ENCODE results near the gene TAP1.
A peak's percentile ranks its signal among the peaks of the same experiment; 100 is the strongest.

TAP1 gene

DNA sequence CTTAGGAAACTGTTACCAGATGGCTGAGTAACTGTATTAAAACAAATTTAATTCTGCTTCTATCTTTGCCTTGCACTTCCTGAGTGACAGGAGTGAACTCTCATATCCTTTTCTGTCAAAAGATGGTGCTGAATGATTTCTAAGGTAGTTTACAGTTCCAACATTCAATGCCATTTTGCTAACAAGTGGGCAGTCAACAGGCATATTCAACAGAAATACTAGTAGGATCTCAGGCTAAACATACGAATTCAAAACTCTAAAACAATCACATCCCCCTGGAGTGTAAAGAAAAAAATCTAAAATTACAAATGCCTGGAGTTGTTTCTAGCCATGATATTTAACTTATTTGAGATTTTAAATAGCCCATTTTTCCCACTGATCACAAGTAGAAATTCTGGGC is 7.2 kb upstream of the TAP1 start:
- DNase-seq (ENCODE audit: low read depth, low spot score): no peak

DNA sequence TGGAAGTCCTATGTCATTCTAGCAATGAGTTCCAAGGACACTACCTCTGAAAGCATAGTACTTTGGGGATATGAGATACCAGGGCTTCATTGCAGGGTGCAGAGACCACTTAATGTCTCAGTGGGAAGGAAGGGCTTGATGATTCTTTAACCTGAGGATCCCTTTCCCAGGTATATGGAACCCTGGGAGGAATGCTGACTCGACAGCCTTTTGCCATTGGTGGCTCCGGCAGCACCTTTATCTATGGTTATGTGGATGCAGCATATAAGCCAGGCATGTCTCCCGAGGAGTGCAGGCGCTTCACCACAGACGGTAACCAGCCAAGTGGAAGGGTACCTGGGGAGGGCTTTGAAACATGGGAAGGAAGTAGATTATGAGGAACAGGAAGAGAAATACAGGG is 4.7 kb upstream of the TAP1 start:
- no peak for DNase-seq (ENCODE audit: low read depth, low spot score)

DNA sequence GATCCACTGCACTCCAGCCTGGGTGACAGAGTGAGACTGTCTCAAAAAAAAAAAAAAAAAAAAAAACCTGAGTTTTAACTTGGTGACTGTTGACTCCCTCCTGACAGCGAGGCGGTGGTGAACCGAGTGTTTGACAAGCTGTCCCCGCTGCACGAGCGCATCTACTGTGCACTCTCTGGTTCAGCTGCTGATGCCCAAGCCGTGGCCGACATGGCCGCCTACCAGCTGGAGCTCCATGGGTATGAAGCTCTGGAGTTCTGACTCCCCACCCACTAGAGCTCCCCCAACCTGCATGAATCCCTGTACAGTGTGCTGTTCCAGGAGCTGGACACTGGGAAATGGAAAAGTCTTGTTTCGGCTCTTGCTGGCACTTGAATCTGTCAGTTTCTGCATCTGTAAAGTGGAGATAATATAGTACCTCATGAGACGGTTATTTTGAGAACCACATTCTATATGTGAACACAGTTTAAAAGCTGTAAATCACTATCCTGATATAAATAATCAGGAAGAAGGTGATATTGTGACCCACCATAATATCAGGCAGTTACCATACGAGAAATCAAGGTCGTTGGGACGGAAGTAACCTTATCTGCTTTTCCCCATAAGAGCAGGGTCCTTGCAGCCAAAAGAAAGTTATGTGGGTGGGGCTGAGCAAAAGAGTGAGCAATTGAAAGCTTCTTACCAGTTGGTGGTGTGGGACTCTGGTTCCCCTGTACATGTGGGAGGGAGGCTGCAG is 3.8 kb upstream of the TAP1 start:
- no peak for DNase-seq (ENCODE audit: low read depth, low spot score)

DNA sequence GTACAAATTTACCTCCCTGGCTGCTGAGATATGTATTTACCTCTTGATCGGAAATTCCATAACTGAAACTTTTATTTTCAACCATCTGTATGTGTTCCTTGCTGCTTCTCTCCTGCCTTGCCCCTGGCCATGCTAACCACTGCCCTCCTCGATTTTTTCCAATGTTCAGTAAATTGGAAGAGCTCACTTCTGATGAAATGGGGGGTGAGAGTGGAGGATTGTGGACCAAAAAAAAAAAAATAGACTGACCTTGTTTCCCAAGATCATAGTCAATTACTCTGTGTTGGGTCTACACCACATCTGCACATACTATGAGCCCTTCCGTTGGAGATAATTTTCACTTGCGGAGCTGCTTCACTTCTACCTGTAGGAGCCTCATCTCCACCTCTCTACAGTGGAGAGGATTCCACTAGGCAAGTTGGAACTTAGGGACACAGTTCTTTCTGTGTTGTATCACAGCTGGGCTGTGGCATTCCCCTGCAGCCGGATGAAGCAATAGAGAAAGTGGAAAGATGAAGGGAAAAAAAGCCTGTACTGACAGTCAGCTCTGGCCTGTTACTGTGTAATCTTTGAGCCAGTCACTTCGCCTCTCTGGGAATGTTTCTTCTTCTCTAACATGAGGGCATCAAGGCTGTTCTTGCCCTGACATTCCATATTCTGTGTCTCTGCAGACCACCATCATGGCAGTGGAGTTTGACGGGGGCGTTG is 2.1 kb upstream of the TAP1 start:
- no peak for DNase-seq (ENCODE audit: low read depth, low spot score)

DNA sequence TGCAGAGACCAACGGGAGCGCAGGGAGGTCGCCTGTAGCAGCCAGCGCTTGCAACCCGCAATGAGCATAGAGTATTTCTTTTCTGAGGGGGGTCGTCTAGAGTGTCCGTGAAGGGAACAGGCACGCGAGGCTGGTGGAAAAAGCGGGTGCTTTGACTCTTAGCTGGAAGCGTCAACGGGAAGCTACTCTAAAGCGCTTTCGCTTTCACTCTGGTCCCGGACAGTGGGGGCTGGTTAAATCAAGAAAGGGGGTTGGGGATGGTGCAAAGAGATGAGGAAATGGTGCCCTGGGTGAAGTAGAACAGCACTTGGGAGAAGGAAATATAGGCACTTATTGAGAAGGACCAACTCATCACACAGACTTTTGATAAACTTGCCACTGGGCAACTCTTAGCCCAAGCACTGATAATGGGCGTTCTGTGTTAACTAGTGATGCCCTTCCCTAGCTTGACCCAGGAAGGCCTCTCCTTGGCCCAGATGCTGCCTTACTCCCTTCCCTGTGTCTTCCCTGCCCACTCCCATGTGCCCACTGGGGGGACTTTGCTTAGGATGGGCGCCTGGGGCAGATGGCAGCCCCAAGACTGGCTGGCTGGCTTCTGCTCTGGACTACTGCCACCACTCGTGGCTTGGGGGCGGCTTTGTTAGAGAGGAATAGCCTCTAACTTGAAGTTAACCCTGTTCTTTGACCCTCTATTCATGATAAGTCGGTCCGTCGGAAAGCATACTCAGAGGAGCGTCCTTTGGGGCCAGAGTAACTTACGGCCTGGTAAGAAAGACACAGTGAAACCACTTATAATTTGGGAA is 1.1 kb upstream of the TAP1 start:
- peak; percentile 45 for DNase-seq (ENCODE audit: low read depth, low spot score)

DNA sequence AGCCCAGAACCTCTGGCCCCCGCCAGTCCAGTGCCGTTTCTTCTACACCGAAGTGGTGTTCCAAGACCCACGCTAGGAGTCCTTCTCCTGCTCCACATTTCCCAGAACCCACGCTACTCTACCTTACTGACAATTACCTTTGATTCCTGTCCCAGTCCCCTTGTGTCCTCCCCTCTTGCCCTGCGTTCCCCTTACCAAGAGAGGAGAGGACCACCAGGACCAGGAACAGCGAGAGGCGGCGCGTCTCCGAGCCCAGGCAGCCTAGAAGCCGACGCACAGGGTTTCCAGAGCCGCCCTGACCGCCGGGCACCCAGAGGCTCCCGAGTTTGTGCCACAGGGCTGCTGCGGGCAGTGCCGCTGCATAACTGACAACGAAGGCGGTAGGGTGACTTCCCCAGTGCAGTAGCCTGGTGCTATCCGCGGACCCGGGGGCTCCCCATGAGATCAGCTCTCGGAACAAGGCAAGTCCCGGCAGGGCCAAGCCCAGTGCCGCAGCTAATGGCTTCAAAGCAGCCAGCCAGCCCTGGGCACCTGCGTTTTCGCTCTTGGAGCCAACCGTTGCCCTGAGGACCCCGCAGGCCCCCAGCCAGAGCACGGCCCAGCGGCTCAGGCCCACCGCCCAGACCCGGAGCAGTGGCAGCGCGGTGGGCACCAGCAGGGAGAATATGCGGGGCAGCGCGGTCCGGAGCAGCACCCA is 512 bp downstream of the TAP1 start:
- DNase-seq (ENCODE audit: low read depth, low spot score): peak; percentile 37

DNA sequence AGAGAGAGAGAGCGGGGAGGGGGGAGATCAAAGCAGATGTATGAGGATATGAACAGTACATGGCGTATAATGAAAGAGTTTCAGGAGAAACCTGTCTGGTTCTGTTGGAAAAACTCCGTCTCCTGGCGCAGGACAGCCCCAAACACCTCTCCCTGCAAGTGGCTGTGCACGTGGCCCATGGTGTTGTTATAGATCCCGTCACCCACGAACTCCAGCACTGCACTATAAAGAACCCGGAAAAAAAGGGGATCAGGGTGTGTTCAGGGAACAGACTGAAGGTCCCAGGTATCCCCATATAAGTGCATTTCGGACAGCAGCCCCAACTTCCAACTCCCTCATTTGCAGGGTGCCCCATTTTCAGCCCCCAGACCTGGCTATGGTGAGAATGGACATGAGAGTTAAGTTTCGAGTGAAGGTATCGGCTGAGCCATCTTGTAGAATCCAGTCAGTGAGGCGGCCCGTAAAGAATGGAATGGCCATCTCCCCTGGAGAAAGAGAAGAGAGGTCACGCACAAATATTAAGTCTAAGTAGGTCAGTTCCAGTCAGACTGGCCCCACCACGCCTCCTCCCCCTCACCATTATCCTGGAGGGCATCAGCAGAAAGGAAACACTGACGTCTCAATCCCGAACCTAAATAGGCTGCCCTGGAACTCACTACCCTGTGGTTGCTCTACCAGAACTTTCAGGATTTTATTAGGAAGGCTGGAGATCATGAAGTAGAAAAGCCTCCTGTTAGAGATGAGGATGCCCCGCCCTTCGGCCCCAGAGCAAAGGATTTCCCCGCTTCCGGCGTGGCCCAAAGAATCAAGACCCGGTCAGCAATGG is 1.3 kb downstream of the TAP1 start:
- no peak for DNase-seq (ENCODE audit: low read depth, low spot score)

DNA sequence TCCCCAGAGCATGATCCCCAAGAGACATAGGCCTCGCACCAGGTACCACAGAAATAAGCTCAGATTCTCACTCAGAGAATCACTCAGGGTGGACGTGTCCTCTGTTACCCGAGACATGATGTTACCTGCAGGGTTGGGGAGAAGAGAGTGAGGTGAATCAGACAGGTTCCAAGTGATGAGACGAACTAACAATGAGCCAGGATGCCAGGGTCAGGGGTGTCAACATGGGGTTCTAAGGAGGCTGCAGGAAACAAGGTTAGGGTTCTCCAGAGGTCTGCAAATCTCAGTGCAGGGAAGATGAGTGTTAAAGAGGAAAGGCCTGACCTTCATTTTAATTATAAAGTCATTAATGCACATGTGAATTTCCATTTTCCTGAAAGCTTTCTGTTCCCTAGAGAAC is 2.5 kb downstream of the TAP1 start:
- DNase-seq (ENCODE audit: low read depth, low spot score): no peak

DNA sequence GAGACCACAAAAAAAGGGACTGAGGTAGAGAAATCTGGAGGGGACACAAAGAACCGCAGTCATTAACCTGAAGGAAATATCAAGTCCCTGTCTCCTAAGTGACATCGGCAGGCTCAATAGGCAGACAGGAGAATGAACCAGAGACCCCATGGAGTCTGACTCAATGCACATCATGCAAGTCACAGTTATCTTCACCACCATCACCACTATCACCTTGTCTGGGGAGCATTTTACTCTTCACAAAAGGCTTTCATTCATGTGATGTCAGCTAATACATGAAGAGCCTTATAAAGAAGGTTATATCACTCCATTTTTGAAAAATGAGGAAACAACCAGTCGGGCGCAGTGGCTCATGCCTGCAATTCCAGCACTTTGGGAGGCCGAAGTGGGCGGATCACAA is 4.4 kb downstream of the TAP1 start:
- DNase-seq (ENCODE audit: low read depth, low spot score): no peak

DNA sequence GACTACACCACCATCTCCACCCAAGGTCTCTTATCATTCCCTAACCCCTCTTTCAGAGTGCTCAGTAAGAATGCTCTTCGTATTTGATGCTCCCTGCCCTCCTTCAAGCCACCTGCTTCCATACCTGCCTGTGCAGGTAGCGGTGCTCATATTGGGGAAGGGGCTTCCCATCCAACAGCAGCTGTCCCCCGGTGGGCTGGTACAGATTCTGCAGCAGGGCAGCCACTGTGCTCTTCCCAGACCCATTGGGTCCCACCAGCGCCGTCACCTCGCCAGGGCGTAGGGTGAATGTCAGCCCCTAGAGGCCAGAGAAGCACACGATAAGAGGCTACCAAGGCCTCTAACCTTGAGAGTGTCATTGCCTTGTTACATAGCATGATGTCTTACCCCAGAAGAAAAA is 5.7 kb downstream of the TAP1 start:
- DNase-seq (ENCODE audit: low read depth, low spot score): no peak

DNA sequence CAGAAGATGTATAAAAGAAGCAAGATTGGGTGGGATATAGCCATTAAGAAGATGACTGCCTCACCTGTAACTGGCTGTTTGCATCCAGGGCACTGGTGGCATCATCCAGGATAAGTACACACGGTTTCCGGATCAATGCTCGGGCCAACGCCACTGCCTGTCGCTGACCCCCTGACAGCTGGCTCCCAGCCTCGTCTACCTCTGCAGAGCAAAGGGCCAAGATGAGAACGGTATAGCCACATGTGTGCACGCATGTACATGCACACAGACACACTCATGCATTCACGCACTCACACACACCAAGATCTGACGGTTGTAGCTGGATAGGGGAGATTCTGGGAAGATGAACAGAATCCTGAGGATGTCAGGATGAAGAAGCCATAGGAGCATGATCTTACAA is 6.5 kb downstream of the TAP1 start:
- no peak for DNase-seq (ENCODE audit: low read depth, low spot score)

DNA sequence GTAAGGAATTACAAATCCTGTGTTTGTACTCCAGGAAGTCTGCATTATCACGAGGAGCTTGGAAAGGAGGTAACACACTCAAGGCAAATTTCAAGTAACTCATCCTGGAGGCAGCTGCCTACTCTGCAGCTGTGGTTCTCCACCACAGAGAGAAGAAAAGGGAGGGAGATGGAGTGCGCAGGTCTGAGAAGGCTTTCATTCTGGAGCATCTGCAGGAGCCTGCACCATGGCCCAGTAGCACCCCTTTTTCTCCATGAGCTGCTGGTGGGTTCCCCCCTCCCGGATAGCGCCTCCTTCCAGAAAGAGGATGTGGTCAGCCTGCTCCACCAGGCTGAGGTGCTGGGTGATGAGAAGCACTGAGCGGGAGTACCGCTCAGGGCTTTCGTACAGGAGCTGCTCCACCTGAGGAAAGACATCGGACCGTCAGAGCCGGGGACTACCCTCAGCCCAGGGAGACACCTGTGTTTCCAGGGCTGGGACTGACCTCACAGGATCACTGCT is 8.1 kb downstream of the TAP1 start:
- DNase-seq (ENCODE audit: low read depth, low spot score): no peak

DNA sequence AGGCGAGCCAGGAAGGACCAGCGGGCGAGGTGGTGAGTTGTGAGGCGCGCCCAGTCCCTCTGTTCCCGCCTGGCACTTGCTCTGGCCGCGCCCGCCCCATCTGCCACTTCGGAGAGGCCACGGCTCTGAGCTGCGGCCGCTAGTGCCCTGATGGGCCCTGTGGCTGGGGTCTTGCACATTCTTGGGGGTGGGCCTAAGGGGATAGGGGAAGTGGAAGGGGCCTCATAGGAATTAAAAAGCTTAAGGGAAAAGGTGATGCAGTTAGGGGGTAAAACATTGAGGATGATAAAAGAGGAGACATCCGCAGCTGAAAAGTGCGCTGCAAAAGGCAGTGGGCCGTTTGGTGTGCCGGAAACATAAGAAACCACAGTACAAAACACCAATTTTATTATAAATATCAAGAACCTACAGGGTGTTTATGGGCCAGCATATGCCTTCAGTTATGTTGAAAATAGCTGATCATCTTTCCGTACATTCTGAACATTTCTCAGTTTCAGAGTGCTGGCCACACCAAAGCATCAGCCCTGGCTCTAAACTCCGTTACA is 8.6 kb downstream of the TAP1 start:
- no peak for DNase-seq (ENCODE audit: low read depth, low spot score)

DNA sequence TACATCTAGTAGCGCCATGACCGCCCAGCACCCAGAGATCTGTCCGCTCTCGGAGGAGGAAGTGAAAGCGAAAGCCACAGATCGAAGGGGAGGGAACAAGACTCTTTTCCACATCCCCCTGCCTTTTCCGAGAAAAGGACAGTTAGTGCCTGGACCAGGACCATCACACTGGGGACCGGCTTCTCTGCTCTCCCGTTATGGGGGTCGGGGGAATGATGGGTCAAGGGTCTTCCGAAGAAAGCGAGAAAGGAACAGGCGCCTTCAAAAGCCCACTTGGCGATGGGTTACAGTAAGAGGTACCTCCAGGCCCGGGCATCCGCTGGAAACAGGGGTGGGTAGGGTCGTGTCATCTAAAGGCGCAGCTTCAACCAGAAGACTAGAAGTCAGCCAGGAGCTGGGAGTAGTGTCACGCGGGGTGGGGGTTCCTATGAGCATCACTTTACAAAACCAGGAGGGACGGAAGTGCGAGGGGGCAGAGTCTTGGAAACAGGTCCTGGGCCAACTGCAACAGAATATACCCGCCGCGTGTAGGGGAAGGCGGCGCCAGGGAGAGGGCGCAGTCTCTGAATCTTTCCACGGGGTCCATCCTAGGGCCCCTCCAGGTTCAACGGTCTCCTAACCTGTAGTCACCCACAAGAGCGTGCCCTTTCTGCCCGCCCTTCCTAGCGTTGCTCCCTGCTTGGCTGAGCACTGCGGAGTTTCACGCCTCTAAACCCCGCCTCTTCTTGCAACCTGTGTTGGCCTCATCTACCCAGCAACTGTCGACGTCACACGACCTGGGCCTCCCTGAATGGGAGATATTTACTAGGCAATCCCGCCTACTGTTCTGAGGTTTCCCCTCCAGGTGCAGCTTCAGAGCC is 9.3 kb downstream of the TAP1 start, which contains the start of gene PSMB8:
Gene PSMB8 (minus strand): TSS at position 69 of the 860 bp plus-strand sequence. CDS start 51 bp downstream, at position 18.
- DNase-seq (ENCODE audit: low read depth, low spot score): peak; percentile 98

DNA sequence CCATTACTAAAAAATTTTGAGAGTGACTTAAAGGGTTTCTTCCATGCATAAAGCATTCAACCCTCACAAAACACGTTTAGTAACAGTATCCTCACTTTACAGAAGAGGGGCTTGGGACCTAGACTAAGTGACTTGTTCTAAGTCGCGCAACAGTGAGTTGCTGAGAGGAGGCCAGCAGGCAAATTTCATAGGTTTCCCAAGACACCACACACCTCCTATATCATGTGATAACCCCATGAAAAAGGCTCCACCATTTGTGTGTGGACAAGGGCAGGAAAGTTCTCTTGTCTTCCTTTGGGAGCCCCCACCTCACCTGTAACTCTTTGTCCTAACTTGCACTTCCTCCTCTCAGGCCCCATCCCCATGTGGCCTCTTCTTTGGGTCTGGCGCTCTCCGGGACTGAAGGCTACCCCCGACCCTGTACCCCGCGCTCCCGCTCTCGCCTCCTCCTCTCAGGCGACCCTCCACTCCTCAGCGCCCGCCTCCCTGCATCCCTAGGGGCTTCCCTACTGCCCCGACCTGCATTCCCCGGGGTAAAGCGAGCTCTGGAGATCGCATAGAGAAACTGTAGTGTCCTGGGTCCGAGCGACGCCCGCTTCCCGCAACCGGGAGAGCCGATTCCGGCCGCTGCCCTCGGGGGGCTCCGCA is 10.0 kb downstream of the TAP1 start:
- DNase-seq (ENCODE audit: low read depth, low spot score): no peak

DNA sequence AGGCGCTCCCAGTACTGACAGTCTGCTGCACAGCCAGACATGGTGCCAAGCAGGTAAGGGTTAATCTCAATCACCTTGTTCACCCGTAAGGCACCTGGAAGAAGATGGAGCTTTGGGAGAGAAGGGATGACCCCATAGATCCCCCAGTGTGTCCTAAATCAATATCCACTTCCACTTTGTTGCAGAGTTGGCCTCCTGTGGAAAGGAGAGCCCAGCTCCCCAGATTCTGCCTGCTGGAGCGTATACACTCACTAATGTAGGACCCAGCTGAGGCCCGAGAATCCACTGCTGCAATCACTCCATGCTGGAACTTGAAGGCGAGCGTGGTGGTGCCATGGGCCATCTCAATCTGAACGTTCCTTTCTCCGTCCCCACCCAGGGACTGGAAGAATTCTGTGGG is 10.8 kb downstream of the TAP1 start:
- no peak for DNase-seq (ENCODE audit: low read depth, low spot score)

DNA sequence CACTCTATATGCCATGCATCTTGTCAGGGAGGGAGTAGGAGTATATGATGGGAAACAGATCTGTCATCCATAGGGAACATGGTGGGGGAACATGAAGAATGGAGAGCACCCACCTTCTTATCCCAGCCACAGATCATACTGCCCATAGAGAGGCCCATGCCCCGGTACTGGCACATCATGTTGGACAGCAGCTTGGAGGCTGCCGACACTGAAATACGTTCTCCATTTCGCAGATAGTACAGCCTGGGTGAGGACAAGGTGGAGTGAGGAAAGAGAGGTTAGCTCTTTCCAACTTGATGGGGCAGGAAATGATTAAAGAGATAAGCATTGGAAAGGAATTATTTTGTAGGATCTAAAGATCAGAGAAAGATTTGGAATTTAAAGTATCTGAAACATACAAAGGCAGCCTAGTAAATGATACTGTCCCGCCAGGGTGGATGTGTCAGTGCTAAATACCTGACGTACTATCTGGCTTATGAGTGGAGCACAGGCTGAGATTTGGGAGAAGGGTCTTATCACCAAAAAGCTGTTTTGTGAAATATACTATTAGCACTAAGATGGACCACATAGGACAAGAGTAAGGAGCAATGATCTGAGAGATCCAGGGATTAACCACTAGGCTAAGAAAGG is 11.4 kb downstream of the TAP1 start:
- DNase-seq (ENCODE audit: low read depth, low spot score): no peak

DNA sequence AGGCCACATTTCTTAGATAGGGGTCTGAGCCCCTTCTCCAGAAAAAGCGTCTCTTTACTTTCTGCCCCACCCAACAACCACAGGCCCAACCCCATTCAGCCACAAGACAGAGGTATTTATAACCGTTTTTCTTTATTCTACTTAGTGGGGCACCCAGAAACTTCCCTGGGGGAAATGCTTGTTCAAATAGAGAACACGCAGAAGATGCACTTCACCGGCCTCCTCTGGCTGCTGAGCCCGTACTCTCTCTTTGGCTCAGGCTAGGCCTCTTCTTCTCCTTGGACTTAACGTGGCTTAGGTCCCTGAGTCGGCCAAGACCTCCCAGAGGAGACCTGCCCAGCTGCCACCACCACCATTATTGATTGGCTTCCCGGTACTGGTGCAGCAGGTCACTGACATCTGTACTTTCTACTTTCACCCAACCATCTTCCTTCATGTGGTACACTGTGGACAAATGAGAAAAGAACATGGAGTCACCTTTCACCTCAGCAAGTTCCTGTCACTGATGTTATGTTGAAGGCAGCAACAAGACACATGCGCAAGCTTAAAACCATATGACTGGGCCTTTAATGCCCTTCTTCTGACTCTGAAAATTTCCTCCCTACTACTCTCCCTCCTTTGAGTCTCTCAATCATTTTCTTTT is 12.8 kb downstream of the TAP1 start:
- DNase-seq (ENCODE audit: low read depth, low spot score): no peak
